Stimulated activated CD8-positive, alpha-beta memory T cell treated with anti-CD3 and anti-CD28 coated beads, Interleukin-7, amount 100 ng/mL, for 1 hour (primary cell): ENCODE measurements around the gene MEF2C.
"Not testable (repeated sequence)": the region's sequence is repeated elsewhere in the genome, so short reads cannot be mapped to it uniquely, and the experiment has no call there.

ENCODE experiments used
- DNase-seq, 2 donors: peaks; one replicate each; pipeline ENCODE4 v3.0.0-alpha.2; 2020; ENCODE audit warnings: low read depth in 2 of 2

The MEF2C gene

GRCh38 chr5:88803309-88803708 is 79.7 kb downstream of the MEF2C start:
- no peak for DNase-seq

GRCh38 chr5:88799938-88800535 is 82.9 kb downstream of the MEF2C start:
- DNase-seq: no peak

- DNase-seq: not testable (repeated sequence)
Observed at GRCh38 chr5:88798933-88799332, 84.1 kb downstream of the MEF2C start.

GRCh38 chr5:88793797-88794196 is 89.2 kb downstream of the MEF2C start:
- DNase-seq: not testable (repeated sequence)

DNA sequence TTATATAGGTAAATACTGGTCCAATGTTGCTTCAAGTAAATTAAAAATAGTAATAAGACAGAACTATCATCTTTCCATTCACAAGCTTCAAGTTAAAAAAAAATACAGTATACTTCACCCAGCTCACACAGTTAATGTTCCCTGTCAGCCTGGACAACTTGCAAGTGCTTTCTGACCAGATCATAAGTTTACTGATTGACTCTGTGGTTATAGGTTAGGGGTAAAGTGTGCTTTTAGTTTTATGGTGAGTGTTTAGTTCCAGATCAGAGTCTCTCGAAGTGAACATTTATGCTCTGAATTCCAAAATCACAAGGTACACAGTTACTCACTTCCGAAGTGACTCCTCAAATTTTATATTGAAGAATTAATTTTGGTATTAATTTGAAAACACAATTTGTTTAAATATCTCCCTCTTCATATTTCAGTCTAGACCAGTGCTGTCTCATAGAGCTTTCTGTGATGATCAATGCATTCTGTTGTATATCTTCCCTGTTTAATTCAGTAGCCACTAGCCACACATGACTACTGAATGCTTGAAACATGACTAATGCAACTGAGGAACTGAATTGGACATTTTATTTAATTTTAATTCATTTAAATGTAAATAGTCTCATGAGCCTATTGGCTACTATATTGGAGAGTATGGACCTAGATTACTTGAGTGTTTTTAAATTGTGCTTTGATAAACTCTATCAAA is 90.7 kb downstream of the MEF2C start:
- DNase-seq: no peak

GRCh38 chr5:88787856-88788255 is 95.1 kb downstream of the MEF2C start:
- DNase-seq: no peak

- no peak for DNase-seq
Observed at GRCh38 chr5:88786789-88787188, 96.2 kb downstream of the MEF2C start.

DNA sequence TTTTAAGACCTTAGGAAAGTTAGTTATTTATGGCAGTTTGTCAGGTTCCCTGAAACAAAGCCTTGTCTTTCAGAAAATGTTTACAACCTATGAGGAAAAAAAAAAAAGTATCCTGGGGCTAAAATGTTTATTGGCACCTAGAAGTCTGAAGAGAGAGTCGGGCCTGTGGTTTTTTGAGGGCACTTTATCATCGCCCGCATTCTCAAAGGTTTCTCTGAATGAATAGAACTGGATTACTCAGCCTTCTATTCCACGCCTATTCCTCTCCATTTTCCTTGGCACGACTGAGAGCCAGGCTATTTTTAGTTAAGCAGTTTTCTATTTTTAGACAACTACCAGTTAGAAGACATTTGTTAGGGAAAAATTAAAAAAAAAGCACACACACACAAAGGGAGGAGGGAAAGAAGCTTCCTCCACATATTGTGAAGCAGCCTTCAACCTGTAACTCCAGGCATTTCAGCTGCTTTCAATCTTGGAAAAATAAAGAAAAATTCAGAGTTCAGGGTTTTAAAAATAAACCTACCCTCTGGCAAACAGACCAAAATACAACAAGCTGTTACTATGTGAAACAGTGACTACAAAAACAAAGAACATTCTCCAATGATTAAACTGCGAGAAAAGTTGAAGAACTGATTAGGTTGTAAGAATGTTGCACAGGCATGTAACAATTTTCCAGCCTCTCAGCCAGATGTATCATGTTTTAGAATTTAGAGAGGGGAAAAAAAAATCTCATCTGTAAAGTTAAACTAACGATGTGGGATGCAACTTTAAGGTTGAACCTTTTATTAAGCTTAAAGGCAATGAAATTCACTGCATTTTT is 97.0 kb downstream of the MEF2C start:
- no peak for DNase-seq

DNA sequence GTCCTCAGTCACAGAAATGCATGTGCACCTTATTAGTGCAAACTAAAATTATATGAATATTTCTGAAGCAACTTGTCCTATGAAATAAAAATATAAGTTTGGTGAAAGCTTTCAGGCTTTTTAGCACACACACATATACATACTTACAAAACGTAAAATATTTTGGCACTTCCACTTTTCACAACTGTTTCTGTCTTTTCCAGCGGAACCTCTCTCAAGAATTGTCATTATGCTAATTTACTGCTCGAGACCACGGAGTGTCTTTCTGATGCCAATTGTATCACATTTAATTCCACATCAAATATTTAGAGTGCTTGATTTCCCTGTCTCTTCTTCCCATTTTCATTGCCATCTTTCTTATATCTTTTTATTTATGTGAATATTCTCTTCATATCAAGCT is 100.4 kb downstream of the MEF2C start:
- no peak for DNase-seq

- no peak for DNase-seq
Observed at GRCh38 chr5:88780736-88781135, 102.2 kb downstream of the MEF2C start.

- no peak for DNase-seq
Observed at GRCh38 chr5:88778736-88779135, 104.2 kb downstream of the MEF2C start.

DNA sequence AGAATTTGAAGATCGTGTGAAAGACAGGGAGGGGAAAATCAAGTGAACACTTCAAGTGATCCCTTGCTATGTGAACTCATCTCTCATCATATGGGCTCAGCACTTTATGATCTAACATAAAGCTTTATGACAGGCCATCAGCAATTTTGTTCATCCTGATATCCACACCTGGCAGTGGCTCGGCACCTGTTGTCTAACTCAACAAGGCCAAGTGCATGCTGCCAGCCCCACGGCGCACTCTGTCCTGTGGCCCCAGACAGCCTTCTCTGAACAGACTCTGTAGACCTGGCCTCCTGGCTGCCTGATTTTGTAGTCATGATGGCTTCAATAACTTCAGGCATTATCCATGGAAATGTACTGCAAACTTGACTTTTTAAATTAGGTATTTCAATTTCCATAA is 106.3 kb downstream of the MEF2C start:
- no peak for DNase-seq

DNA sequence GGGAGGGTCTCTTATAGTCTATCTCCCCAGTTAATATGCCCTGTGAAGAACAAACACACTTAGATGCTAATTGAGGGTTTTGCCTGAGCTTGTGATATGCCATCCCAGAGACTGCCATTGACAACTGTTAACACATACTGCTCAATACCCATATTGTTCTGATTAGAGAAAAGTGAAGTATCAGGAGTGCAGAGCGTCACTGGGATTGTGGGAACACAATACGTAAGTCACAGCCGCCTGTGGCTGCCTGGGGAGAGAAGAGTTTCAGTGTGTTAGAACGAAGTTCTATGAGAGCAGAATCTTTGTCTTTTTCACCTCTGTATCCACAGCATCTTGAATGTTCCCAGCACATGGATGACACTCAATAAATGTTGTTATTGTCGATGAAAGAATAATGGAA is 110.2 kb downstream of the MEF2C start:
- DNase-seq: no peak

GRCh38 chr5:88772047-88772446 is 110.9 kb downstream of the MEF2C start:
- no peak for DNase-seq

GRCh38 chr5:88770276-88771257 is 112.4 kb downstream of the MEF2C start:
- no peak for DNase-seq

DNA sequence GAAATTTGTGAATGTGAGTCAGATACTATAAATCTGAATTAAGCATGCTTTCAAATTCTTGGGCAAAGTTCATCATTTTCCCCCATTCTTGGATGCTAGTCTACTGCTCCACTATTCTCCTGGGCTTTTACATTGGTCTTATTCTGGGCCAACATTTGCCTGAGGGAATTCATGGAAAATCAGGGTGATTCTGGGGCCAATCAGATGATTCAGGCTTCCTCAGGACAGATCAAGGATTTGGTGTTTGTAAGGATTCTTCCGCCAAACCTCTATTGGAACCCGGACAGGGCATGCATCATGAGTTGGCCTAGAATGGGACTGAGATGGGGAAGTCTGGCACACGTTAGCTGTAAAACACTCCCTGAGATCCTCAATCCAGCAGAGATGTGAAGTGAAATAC is 113.8 kb downstream of the MEF2C start:
- DNase-seq: no peak

GRCh38 chr5:88768411-88768810 is 114.6 kb downstream of the MEF2C start:
- DNase-seq: no peak

GRCh38 chr5:88765798-88766197 is 117.2 kb downstream of the MEF2C start:
- no peak for DNase-seq

DNA sequence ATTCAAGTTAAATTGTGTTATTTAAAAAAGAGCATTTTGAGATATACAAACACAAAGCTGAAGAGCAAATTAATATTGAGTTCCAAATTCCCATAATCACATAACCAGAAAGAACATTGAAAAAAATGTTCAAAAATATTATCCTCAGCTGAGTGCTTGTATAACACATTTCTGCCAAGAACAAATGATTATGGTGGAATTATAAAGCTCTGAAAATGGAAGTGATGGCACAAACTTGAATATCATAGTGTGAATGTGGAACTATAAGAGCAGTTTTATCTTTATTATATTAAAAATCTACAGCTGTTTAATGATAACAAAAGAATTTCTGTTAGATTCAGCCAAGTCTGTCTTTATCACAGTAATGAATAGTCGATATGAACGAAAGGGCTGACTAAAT is 117.8 kb downstream of the MEF2C start:
- no peak for DNase-seq

DNA sequence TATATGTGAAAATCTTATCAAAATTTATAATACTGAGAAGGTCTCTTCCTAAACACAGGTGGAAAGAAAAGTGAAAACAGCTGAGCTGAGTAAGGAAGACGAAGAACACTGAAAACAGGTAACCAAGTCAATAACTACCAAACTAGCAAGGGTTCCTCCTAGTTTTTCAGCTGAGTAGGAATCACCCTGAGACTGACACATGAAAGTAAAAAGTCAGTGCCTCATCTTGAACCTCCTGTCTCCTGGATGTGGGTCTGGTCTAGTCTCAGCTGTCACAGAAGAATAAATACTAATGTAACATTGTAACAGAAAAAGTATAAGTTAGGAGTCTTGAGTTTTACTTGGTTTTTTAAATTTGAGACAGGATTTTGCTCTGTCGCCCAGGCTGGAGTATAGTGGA is 121.0 kb downstream of the MEF2C start:
- no peak for DNase-seq

GRCh38 chr5:88761269-88761850 is 121.6 kb downstream of the MEF2C start:
- DNase-seq: no peak
